Stimulated activated CD8-positive, alpha-beta memory T cell treated with anti-CD3 and anti-CD28 coated beads, Interleukin-12 subunit alpha, Interleukin-12 subunit beta, amount 100 ng/mL, for 1 hour (primary cell): ENCODE measurements around the gene ABR.
"Not testable (repeated sequence)": the region's sequence is repeated elsewhere in the genome, so short reads cannot be mapped to it uniquely, and the experiment has no call there.

ENCODE experiments used
- DNase-seq: peaks from one replicate; pipeline ENCODE4 v3.0.0-alpha.2; 2020; ENCODE audit warnings: low read depth

The ABR gene

DNA sequence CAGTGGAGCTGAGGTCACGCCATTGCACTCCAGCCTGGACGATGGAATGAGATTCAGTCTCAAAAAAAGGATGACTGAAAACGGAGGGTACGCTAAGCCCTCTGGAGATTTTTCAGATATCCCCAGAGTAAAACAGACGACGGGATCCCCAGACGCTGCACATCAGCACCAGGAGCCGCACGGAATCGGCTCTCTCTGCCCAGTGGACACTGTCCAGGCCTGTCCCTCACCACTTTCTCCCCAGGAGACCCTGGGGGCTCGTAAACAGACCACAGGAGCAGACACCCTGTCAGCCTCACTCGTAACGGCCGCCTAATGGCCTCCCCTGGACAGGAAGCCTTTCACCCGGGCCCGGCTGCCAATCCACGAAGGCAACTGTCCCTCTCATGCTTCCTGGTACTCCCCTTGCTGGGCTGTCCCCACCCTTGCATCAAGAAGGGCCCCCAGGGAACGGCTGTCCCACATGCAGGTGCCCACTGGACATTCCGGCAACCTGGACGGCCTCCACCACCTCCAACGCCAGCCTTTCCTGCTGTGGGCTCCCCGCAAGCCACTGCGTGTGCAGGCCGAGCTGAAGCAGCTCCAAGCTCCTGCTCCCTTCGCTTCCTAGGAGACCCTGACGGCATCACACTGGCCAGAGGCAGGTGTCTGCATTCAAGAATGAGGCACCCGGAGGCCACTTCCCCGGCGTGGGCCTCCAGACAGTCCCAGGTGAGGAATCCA lies 108.5 kb downstream of the ABR start:
- DNase-seq: no peak

- DNase-seq: no peak
These were observed 109.4 kb downstream of the ABR start for GRCh38 chr17:1070411-1070810.

GRCh38 chr17:1069847-1070246 lies 109.9 kb downstream of the ABR start:
- DNase-seq: no peak

DNA sequence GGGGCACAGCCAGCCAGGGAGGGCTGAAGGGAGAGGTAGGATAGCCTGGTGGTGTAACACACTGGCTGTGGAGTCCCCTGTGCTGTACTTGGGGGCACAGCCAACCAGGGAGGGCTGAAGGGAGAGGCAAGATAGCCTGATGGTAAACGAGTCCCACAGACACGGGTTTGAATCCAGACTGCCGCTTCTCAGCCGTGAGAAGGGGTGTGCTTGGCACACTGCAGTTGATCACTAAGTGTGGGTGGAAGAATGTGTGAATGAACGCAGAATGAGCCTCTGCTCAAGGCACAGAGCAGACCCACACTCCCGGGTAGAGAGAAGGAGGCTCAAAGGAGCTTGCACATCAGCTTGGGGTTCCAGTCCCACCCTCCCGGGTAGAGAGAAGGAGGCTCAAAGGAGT lies 111.4 kb downstream of the ABR start:
- DNase-seq: no peak

- DNase-seq: no peak
These were observed 112.4 kb downstream of the ABR start for GRCh38 chr17:1067282-1067956.

GRCh38 chr17:1065416-1065815 lies 114.4 kb downstream of the ABR start:
- not testable (repeated sequence) for DNase-seq

DNA sequence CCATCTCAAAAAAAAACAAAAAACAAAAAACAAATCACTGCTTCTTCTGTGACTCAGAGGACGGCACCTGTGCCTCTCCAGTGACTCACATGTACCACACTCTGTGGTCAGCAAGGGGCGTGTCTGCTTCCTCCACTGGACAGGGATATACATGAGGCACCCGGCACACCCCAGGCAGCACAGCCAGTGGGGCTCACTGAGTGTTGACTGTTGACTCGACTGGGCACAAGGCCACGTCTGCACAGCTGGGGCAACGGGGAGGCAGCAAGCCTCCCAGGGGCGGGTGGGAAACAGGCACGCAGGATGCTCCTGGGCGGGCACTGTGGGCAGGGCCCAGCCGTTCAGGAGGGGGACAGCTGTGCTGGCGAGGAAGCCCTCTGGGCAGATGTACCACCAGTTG lies 118.8 kb downstream of the ABR start:
- DNase-seq: no peak

DNA sequence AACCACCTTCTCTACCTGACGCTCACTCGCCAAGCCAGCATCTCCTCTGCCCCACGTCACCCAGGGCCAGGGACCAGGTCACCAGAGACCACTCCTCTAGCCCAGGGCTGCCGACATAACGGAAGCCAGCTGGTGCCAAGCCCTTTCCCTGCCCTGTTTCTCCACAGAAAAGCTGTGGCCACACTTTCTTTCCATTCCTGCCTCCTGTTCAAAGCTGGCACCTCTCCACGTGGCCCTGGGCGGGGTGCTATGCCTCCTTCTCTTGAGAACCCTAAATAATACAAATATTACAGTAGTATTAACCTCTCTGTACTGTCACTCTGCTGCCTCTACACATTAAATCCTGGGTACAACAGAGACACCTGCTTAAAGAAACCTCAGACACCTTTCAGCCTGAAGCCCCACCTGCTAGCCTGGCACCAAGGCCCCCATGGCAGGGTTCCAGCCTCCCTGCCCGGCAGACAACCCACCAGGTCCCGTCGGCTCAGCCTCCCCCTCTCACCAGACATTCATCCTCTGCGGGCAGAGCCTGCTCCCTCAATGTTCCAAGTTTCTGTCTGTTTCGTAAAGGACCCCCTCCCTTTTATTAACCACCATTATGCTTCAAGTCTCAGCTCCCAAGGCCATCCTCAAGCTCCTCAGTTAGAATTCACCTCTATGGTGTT lies 120.5 kb downstream of the ABR start:
- DNase-seq: no peak

GRCh38 chr17:1058423-1059130 lies 121.2 kb downstream of the ABR start:
- DNase-seq: peak; percentile 10

- no peak for DNase-seq
These were observed 123.0 kb downstream of the ABR start for GRCh38 chr17:1056761-1057160.

- DNase-seq: peak; percentile 8
These were observed 123.8 kb downstream of the ABR start for GRCh38 chr17:1055751-1056645.

DNA sequence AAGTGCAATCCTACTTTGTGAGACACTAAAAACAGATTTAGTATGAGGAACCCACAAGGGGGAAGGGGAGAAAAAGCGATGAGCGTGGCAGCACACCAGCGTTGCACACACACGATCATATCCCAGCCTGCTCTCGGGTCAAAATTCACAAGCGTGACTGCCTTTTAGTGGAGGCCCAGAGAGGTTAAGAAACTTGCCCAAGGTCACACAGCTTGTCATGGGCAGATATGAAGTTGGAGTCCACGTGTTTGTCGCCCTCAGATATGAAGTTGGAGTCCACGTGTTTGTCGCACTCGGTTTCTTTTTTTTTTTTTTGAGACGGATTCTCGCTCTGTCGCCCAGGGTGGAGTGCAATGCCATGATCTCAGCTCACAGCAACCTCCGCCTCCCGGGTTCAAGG lies 124.5 kb downstream of the ABR start:
- DNase-seq: no peak

DNA sequence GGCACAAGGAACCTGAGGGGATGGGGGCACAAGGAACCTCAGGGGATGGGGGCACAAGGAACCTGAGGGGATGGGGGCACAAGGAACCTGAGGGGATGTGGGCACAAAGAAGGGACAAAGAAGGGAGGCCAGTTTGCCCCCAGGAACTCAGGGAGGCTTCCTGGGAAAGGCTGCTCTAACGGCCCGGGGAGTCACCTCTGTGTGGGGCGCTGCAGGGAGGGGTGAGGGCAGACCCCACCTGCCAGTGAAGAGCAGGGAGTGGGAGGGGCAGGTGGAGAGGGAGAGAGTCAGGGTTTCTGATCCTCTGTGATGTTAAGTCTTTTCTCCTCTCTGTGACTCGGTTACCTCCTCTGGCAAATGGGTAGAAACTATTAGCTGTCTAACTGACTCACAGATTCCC lies 125.1 kb downstream of the ABR start:
- DNase-seq: no peak

DNA sequence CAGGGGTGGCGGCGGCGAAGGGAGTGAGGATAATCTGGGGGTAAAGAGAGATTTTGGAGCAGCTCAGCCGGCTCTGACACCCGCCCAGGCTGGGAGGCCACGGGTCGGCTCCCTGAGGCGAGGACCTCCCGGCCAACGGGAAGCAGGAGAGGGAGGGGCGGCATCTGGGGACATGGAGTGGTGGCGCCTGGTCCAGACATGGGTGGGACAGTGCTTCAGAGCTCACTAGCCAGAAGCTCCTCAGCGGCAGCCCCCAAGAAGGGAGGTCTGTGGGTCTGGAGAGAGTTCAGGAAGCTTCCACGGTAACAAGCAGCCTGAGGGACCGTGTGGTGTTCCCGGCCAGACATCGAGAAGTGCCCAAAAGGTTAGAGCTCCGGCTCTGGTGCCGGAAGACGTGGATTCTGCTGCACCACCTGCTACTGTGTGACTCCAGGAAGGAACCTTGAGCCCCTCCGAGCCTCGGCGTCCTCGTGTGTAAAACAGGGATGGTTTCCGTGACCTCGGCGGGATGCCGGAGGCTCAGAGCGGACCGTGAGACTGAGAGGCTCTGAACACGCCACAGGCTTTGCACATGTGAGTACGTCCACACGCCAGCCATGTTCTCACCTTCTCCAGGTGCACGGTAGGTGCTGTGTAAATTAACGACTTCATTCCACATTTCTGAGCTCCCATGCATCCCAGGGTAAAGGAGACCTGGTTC lies 126.0 kb downstream of the ABR start:
- DNase-seq: no peak

DNA sequence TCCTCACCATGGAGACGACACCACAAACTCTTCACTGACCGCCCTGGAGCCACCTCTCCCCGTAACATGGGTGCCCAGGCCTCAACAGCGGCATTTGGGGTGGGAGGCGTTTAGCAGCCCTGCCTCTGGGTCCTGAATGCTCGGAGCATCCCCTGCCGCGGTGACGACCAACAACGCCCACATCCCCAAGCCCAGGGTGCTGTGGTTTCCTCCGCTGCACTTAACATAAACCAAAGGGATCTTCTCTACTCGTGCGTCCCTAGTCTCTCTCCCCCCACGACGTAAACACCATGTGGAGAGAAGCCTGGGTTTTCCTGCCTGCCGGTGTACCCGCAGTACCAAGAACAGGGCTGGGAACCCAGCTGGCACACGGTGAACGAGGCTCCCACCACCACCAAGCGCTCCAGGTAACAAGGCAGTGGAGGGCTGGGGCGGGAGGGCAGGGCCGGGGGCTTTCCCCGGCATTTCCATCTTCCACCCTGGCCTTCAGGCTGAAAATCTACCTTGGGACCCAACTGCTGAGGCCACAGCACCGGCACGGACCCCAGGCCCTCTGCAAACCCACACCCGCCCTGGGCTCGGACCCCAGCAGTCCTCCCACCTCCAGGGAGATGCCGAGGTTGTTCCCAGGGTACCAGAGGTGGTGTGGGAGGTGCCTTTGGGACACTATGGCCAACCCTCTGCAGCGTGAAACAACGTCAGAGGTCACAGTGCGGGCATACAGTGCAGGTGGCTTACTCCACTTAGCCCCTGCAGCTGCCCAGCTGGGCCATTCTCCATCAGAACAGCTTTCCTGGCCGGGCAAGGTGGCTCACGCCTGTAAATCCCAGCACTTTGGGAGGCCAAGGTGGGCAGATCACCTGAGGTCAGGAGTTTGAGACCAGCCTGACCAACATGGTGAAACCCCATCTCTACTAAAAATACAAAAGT lies 128.5 kb downstream of the ABR start:
- no peak for DNase-seq

GRCh38 chr17:1050246-1050995 lies 129.4 kb downstream of the ABR start:
- DNase-seq: no peak

- DNase-seq: no peak
These were observed 130.1 kb downstream of the ABR start for GRCh38 chr17:1049446-1050225.

DNA sequence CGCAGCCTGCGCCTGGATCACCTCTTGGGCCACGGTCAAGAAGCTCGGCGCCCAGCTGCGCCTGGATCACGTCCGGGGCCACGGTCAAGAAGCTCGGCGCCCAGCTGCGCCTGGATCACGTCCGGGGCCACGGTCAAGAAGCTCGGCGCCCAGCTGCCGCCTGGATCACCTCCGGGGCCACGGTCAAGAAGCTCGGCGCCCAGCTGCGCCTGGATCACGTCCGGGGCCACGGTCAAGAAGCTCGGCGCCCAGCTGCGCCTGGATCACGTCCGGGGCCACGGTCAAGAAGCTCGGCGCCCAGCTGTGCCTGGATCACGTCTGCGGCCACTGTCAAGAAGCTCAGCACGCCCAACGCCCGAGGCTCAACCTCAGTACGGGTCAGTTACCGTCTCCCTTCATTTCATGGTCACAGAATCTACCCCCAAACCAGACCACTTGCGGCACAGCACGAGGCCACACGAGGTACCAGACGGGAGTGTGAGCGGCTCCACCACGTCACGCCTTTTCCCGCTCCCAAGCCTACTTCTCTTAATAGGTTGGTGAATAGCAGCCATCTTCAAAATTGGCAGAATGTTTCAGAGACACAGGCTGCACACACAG lies 131.2 kb downstream of the ABR start:
- not testable (repeated sequence) for DNase-seq
